Measurements from ENCODE around the gene PRR36.

The PRR36 gene

DNA sequence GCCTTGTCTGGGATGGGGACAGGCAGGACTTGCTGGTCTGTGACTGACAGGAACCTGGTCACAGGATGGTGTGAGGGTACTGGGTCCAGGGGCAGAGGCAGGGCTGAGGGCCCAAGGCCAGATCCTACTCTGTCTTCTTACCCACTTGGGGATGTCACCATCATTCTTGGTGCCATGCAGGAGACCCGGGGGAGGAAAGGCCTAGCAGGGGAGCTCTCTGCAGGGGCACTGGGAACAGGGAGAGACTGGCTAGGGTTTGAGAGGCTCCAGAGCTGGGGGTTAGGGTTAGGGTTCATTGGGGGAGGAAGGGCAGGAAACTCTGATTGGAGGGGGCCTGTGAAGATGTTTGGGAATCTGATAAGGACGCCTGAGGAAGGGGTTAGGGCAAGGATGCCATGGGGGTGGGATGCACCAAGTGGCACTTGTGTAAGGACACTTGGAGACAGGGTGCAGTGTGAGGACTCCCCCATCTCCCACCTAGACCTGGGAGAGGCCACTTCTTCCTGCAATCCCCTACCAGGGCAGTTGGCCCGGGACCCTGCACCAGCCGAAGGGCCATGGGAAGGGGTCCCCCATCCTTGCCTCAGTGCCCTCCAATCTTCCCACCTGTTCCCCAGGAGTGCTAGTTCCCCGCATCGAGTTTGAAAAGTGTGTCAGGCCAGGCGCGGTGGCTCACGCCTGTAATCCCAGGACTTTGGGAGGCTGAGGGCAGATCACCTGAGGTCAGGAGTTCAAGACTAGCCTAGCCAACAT, 6.9 kb downstream of the PRR36 start:
- Histone ChIP-seq H3K9ac (ENCODE audit: low read length in 5 of 5) (no peak overlapping the region), H3K9me3 (ENCODE audit: control insufficient read depth in 5 of 5, low read length in 5 of 5) (no peaks in the 10 kb centered on the region), H3K27me3 (ENCODE audit: control insufficient read depth in 5 of 5, insufficient read depth in 4 of 5, low read length in 5 of 5) (peaks cover 6 to 32% (median 30%) of the 10 kb centered on the region in 5 donors), H3K27ac (ENCODE audit: low read depth, low read length) (no peak overlapping the region), H3K4me1 (ENCODE audit: control insufficient read depth in 5 of 5, insufficient read depth in 5 of 5, low read length in 5 of 5) (peaks cover 0 to 36% (median 30%) of the 10 kb centered on the region in 5 donors), H3K4me3 (ENCODE audit: low read depth in 1 of 5, low read length in 5 of 5) (no peak overlapping the region), H3K36me3 (ENCODE audit: control insufficient read depth in 5 of 5, insufficient read depth in 5 of 5, low read length in 5 of 5) (peaks cover 0 to 5% (median 0%) of the 10 kb centered on the region in 5 donors)

DNA sequence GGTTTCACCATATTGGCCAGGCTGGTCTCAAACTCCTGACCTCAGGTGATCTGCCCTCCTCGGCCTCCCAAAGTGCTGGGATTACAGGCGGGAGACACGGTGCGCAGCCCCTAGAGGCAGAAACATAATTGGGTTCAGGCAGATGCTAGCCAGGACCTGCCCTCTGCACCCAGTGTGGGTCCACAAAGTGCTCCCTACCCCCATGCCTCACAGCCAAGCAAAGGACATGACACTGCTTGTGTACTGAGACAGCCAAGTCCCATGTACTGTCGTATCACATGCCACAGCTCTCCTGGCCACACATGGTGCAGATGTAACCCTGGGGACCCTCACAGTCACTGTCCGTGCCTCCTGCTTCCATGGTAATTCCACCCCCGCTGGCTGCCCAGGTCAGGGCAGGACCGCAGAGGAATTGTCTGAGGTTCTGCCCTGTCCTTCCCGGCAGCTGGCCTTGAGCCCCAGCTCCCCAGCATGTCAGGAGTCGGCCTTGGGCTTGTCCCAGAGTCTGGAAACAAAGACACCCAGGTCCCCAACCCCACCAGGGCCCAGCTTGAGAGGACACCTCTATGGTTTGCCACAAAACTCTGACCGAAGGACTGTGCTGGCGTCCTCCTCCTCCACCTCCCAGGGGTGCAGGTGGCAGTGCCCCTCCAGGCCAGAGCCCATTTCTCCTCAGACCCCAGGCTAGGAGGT, 7.6 kb downstream of the PRR36 start:
- Histone ChIP-seq H3K36me3 (ENCODE audit: control insufficient read depth in 5 of 5, insufficient read depth in 5 of 5, low read length in 5 of 5) (peaks cover 0 to 5% (median 0%) of the 10 kb centered on the region in 5 donors), H3K27ac (ENCODE audit: low read depth, low read length) (no peak overlapping the region), H3K4me3 (ENCODE audit: low read depth in 1 of 5, low read length in 5 of 5) (no peak overlapping the region), H3K4me1 (ENCODE audit: control insufficient read depth in 5 of 5, insufficient read depth in 5 of 5, low read length in 5 of 5) (peaks cover 0 to 36% (median 30%) of the 10 kb centered on the region in 5 donors), H3K27me3 (ENCODE audit: control insufficient read depth in 5 of 5, insufficient read depth in 4 of 5, low read length in 5 of 5) (peaks cover 6 to 35% (median 30%) of the 10 kb centered on the region in 5 donors), H3K9ac (ENCODE audit: low read length in 5 of 5) (no peak overlapping the region), H3K9me3 (ENCODE audit: control insufficient read depth in 5 of 5, low read length in 5 of 5) (no peaks in the 10 kb centered on the region)

DNA sequence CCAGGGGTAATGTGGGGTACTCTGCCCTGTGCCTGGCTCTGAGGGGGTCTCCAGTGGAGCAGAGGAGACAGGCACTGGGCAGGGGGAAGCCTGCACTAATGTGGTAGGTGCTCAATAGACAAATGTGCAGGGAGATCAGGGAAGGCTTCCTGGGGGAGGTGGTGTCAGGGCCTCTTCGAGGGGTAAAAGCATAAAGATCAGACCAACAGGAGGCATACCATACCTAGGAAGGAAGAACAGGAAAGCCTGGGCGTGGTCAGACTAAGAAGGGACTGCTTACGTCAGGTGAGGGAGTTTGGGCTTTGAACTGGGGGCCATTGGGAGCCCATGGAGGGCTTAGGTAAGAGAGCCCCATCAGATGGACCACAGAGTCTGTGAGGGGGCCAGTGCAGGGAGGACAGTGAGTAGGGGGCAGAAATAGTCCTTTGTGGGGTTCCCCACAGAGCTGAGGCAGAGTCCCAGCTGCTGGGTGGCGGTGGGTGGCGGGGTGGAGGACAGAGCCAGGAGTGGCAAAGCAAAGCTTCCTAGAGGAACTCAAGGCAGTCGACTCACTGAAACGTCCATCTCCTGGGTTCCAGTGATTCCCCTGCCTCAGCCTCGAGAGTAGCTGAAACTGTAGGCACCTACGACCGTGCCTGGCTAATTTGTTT, 8.8 kb downstream of the PRR36 start:
- Histone ChIP-seq H3K27ac (ENCODE audit: low read depth, low read length) (no peak overlapping the region), H3K4me3 (ENCODE audit: low read depth in 1 of 5, low read length in 5 of 5) (no peak overlapping the region), H3K4me1 (ENCODE audit: control insufficient read depth in 5 of 5, insufficient read depth in 5 of 5, low read length in 5 of 5) (peaks cover 0 to 32% (median 22%) of the 10 kb centered on the region in 5 donors), H3K9me3 (ENCODE audit: control insufficient read depth in 5 of 5, low read length in 5 of 5) (no peaks in the 10 kb centered on the region), H3K9ac (ENCODE audit: low read length in 5 of 5) (no peak overlapping the region), H3K36me3 (ENCODE audit: control insufficient read depth in 5 of 5, insufficient read depth in 5 of 5, low read length in 5 of 5) (peaks cover 0 to 13% (median 2%) of the 10 kb centered on the region in 5 donors), H3K27me3 (ENCODE audit: control insufficient read depth in 5 of 5, insufficient read depth in 4 of 5, low read length in 5 of 5) (peaks cover 6 to 46% (median 40%) of the 10 kb centered on the region in 5 donors)

GRCh38 chr19:7864690-7865074, 9.5 kb downstream of the PRR36 start:
- peaks cover 0 to 17% (median 3%) of the 10 kb centered on the region in 5 donors for H3K36me3 ChIP-seq (ENCODE audit: control insufficient read depth in 5 of 5, insufficient read depth in 5 of 5, low read length in 5 of 5)
- H3K4me3 ChIP-seq (ENCODE audit: low read depth in 1 of 5, low read length in 5 of 5) = no peak overlapping the region
- H3K27ac ChIP-seq (ENCODE audit: low read depth, low read length) = no peak overlapping the region
- no peaks in the 10 kb centered on the region for H3K9me3 ChIP-seq (ENCODE audit: control insufficient read depth in 5 of 5, low read length in 5 of 5)
- H3K4me1 ChIP-seq (ENCODE audit: control insufficient read depth in 5 of 5, insufficient read depth in 5 of 5, low read length in 5 of 5) = peaks cover 0 to 27% (median 21%) of the 10 kb centered on the region in 5 donors
- no peak overlapping the region for H3K9ac ChIP-seq (ENCODE audit: low read length in 5 of 5)
- peaks cover 6 to 48% (median 40%) of the 10 kb centered on the region in 5 donors for H3K27me3 ChIP-seq (ENCODE audit: control insufficient read depth in 5 of 5, insufficient read depth in 4 of 5, low read length in 5 of 5)

- Histone ChIP-seq H3K27me3 (ENCODE audit: control insufficient read depth in 5 of 5, insufficient read depth in 4 of 5, low read length in 5 of 5) (peaks cover 6 to 48% (median 43%) of the 10 kb centered on the region in 5 donors), H3K9ac (ENCODE audit: low read length in 5 of 5) (no peak overlapping the region), H3K4me1 (ENCODE audit: control insufficient read depth in 5 of 5, insufficient read depth in 5 of 5, low read length in 5 of 5) (peaks cover 0 to 22% (median 16%) of the 10 kb centered on the region in 5 donors), H3K36me3 (ENCODE audit: control insufficient read depth in 5 of 5, insufficient read depth in 5 of 5, low read length in 5 of 5) (peaks cover 0 to 23% (median 8%) of the 10 kb centered on the region in 5 donors), H3K9me3 (ENCODE audit: control insufficient read depth in 5 of 5, low read length in 5 of 5) (no peaks in the 10 kb centered on the region), H3K27ac (ENCODE audit: low read depth, low read length) (no peak overlapping the region), H3K4me3 (ENCODE audit: low read depth in 1 of 5, low read length in 5 of 5) (no peak overlapping the region)
Measured at GRCh38 chr19:7863971-7864689, 10.1 kb downstream of the PRR36 start.

- H3K27me3 ChIP-seq (ENCODE audit: control insufficient read depth in 5 of 5, insufficient read depth in 4 of 5, low read length in 5 of 5) = peaks cover 4 to 48% (median 42%) of the 10 kb centered on the region in 5 donors
- H3K9me3 ChIP-seq (ENCODE audit: control insufficient read depth in 5 of 5, low read length in 5 of 5) = no peaks in the 10 kb centered on the region
- H3K9ac ChIP-seq (ENCODE audit: low read length in 5 of 5) = no peak overlapping the region
- H3K4me3 ChIP-seq (ENCODE audit: low read depth in 1 of 5, low read length in 5 of 5) = no peak overlapping the region
- no peak overlapping the region for H3K27ac ChIP-seq (ENCODE audit: low read depth, low read length)
- H3K4me1 ChIP-seq (ENCODE audit: control insufficient read depth in 5 of 5, insufficient read depth in 5 of 5, low read length in 5 of 5) = peaks cover 0 to 14% (median 9%) of the 10 kb centered on the region in 5 donors
- H3K36me3 ChIP-seq (ENCODE audit: control insufficient read depth in 5 of 5, insufficient read depth in 5 of 5, low read length in 5 of 5) = peaks cover 0 to 26% (median 10%) of the 10 kb centered on the region in 5 donors
Measured at GRCh38 chr19:7863157-7863970, 10.8 kb downstream of the PRR36 start.

DNA sequence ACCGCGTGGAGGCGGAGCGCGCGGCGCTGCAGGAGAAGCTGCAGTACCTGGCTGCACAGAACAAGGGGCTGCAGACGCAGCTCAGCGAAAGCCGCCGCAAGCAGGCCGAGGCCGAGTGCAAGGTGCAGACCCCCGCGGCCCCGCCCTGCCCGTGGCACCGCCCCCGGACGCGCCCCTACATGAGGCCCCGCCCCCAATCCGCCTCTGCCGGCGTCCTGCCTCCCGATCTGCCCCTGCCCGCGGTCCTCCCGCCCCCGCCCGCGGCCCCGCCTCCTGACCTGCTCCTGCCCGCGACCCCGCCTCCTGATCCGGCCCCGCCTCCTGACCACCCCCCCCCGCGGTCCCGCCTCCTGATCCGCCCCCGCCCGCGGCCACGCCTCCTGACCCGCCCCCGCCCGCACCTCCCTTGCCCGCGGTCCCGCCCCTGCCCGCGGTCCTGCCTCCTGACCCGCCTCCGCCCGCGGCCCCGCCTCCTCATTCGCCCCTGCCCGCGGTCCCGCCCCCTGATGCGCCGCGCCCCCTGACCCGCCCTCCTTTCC, 11.7 kb downstream of the PRR36 start:
- Histone ChIP-seq H3K27me3 (ENCODE audit: control insufficient read depth in 5 of 5, insufficient read depth in 4 of 5, low read length in 5 of 5) (peaks cover 3 to 45% (median 40%) of the 10 kb centered on the region in 5 donors), H3K4me1 (ENCODE audit: control insufficient read depth in 5 of 5, insufficient read depth in 5 of 5, low read length in 5 of 5) (peaks cover 0 to 12% (median 7%) of the 10 kb centered on the region in 5 donors), H3K36me3 (ENCODE audit: control insufficient read depth in 5 of 5, insufficient read depth in 5 of 5, low read length in 5 of 5) (peaks cover 0 to 27% (median 10%) of the 10 kb centered on the region in 5 donors), H3K9me3 (ENCODE audit: control insufficient read depth in 5 of 5, low read length in 5 of 5) (no peaks in the 10 kb centered on the region), H3K9ac (ENCODE audit: low read length in 5 of 5) (no peak overlapping the region), H3K4me3 (ENCODE audit: low read depth in 1 of 5, low read length in 5 of 5) (peak overlapping the region in 1 of 5 donors; percentile 44), H3K27ac (ENCODE audit: low read depth, low read length) (no peak overlapping the region)

DNA sequence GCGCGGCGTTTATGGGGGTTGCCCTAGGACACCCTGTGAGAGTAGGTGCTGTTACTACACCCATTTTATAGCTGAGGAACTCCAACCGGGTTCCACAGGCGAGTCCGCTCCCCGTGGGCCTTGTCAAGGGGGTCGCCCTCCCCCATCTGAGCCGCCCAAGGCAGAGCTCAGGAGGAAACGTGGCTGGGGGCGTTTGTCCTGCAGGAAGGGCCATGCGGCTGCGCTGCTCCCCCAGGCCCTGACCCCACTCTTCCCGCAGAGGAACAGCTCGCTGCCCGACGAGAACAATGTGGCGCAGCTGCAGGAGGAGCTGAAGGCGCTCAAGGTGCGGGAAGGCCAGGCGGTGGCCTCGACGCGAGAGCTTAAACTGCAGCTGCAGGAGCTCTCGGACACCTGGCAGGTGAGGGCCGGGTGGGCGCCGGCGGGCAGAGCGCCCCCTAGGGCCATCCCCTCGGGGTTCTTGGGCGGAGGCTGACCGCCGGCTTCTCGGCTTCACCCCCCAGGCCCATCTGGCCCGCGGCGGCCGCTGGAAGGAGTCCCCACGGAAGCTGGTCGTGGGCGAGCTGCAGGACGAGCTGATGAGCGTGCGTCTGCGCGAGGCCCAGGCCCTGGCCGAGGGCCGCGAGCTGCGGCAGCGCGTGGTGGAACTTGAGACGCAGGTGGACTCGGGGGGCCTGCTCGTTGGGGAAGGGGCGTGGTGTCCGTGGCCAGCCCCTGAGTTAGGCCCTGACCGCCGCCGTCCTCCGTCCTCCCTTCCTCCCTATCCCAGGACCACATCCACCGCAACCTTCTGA, 12.4 kb downstream of the PRR36 start:
- Histone ChIP-seq H3K9me3 (ENCODE audit: control insufficient read depth in 5 of 5, low read length in 5 of 5) (no peaks in the 10 kb centered on the region), H3K27ac (ENCODE audit: low read depth, low read length) (no peak overlapping the region), H3K4me1 (ENCODE audit: control insufficient read depth in 5 of 5, insufficient read depth in 5 of 5, low read length in 5 of 5) (peaks cover 0 to 12% (median 7%) of the 10 kb centered on the region in 5 donors), H3K4me3 (ENCODE audit: low read depth in 1 of 5, low read length in 5 of 5) (peak overlapping the region in 1 of 5 donors; percentile 44), H3K27me3 (ENCODE audit: control insufficient read depth in 5 of 5, insufficient read depth in 4 of 5, low read length in 5 of 5) (peaks cover 0 to 38% (median 34%) of the 10 kb centered on the region in 5 donors), H3K9ac (ENCODE audit: low read length in 5 of 5) (no peak overlapping the region), H3K36me3 (ENCODE audit: control insufficient read depth in 5 of 5, insufficient read depth in 5 of 5, low read length in 5 of 5) (peaks cover 0 to 27% (median 10%) of the 10 kb centered on the region in 5 donors)
